WTC11 (cell line): ENCODE data around the gene AJAP1. TPM values are rescaled to one million over a fixed set of nuclear protein-coding genes. Genes with fewer than 3 reads are reported as not detected.

ENCODE experiments used
- ATAC-seq: fragments of 200-7000 bp; cut with Tn5 transposase; 2 replicates; pipeline ENCODE4 v1.10.0; 2021; ENCODE audit warnings: mild to moderate bottlenecking, moderate library complexity
- CTCF ChIA-PET: fragments of 300-600 bp; sonication (Branson Sonifier 250); formaldehyde crosslinking; loops from one replicate; lab custom pipeline; 2021; ENCODE audit warnings: antibody characterized with exemption; lab: Charles Lee
- POLR2A ChIA-PET: fragments of 350-600 bp; sonication (Branson Sonifier 250); formaldehyde crosslinking; loops from one replicate; lab custom pipeline; 2021; ENCODE audit warnings: antibody characterized with exemption; lab: Charles Lee
- DNase-seq: peaks from one replicate; pipeline ENCODE4 v3.0.0; 2021; ENCODE audit warnings: low spot score
- H3K27ac Mint-ChIP-seq: 2 replicates; pipeline ENCODE4 v1.8.0; 2021; ENCODE audit warnings: mixed read lengths
- H3K27me3 Mint-ChIP-seq: 2 replicates; pipeline ENCODE4 v1.8.0; 2021; ENCODE audit warnings: low read depth, mild to moderate bottlenecking, moderate library complexity, mixed read lengths
- H3K36me3 Mint-ChIP-seq: 2 replicates; pipeline ENCODE4 v1.8.0; 2021; ENCODE audit warnings: mixed read lengths
- H3K4me1 Mint-ChIP-seq: 2 replicates; pipeline ENCODE4 v1.8.0; 2022; ENCODE audit warnings: mixed read lengths
- H3K4me3 Mint-ChIP-seq: 2 replicates; pipeline ENCODE4 v1.8.0; 2021; ENCODE audit warnings: mild to moderate bottlenecking, moderate library complexity, mixed read lengths
- H3K9me3 Mint-ChIP-seq: 2 replicates; pipeline ENCODE4 v1.8.0; 2021; ENCODE audit warnings: mixed read lengths
- ATF3 ChIP-seq: sonication (generic); formaldehyde crosslinking; conservative IDR thresholded peaks from 2 replicates; pipeline ENCODE4 v1.8.1; 2022; ENCODE audit warnings: mild to moderate bottlenecking, missing genetic modification reagents
- ATF6 ChIP-seq: sonication (generic); formaldehyde crosslinking; IDR thresholded peaks from 2 replicates; pipeline ENCODE4 v1.8.1; 2023; ENCODE audit warnings: mild to moderate bottlenecking, missing genetic modification reagents
- CREM ChIP-seq: sonication (generic); formaldehyde crosslinking; IDR thresholded peaks from 2 replicates; pipeline ENCODE4 v1.8.1; 2022; ENCODE audit warnings: mild to moderate bottlenecking, missing genetic modification reagents, moderate library complexity
- E2F1 ChIP-seq: sonication (generic); formaldehyde crosslinking; IDR thresholded peaks from 2 replicates; pipeline ENCODE4 v1.8.0; 2022; ENCODE audit warnings: mild to moderate bottlenecking, missing genetic modification reagents
- IRF2 ChIP-seq: sonication (generic); formaldehyde crosslinking; IDR thresholded peaks from 2 replicates; pipeline ENCODE4 v1.8.0; 2022; ENCODE audit warnings: low read depth, missing genetic modification reagents, borderline replicate concordance
- MXD4 ChIP-seq: fragments of 250-450 bp; sonication (Bioruptor Pico); IDR thresholded peaks from 2 replicates; pipeline ENCODE4 v1.8.0; 2021; ENCODE audit warnings: mild to moderate bottlenecking, moderate library complexity, borderline replicate concordance
- NFATC4 ChIP-seq: fragments of 250-450 bp; sonication (Bioruptor Pico); IDR thresholded peaks from 2 replicates; pipeline ENCODE4 v1.9.0; 2021; ENCODE audit warnings: mild to moderate bottlenecking
- NFYB ChIP-seq: sonication (generic); formaldehyde crosslinking; conservative IDR thresholded peaks from 2 replicates; pipeline ENCODE4 v1.8.0; 2022; ENCODE audit warnings: low read depth, missing genetic modification reagents
- NR3C1 ChIP-seq: sonication (generic); formaldehyde crosslinking; conservative IDR thresholded peaks from 2 replicates; pipeline ENCODE4 v1.8.1; 2023; ENCODE audit warnings: low read depth, mild to moderate bottlenecking, missing genetic modification reagents
- OVOL2 ChIP-seq: fragments of 250-450 bp; sonication (Bioruptor Pico); IDR thresholded peaks from 2 replicates; pipeline ENCODE4 v1.9.0; 2021; ENCODE audit warnings: mild to moderate bottlenecking, borderline replicate concordance
- RELA ChIP-seq: sonication (generic); formaldehyde crosslinking; IDR thresholded peaks from 2 replicates; pipeline ENCODE4 v1.8.1; 2022; ENCODE audit warnings: missing genetic modification reagents, mild to moderate bottlenecking, borderline replicate concordance
- SMAD4 ChIP-seq: sonication (generic); formaldehyde crosslinking; IDR thresholded peaks from 2 replicates; pipeline ENCODE4 v1.8.0; 2022; ENCODE audit warnings: mild to moderate bottlenecking, missing genetic modification reagents
- ZMAT4 ChIP-seq: fragments of 250-450 bp; sonication (Bioruptor Pico); IDR thresholded peaks from 2 replicates; pipeline ENCODE4 v1.9.0; 2021; ENCODE audit warnings: mild to moderate bottlenecking
- ZNF263 ChIP-seq: sonication (generic); formaldehyde crosslinking; IDR thresholded peaks from 2 replicates; pipeline ENCODE4 v1.8.1; 2022; ENCODE audit warnings: low read depth, mild to moderate bottlenecking, moderate library complexity, missing genetic modification reagents
- ZNF317 ChIP-seq: sonication (generic); formaldehyde crosslinking; IDR thresholded peaks from 2 replicates; pipeline ENCODE4 v1.8.1; 2023; ENCODE audit warnings: low read depth, mild to moderate bottlenecking, moderate library complexity, missing genetic modification reagents, borderline replicate concordance
- ZNF423 ChIP-seq: fragments of 250-450 bp; sonication (Bioruptor Pico); IDR thresholded peaks from 2 replicates; pipeline ENCODE4 v2.1.2; 2022; ENCODE audit warnings: mild to moderate bottlenecking, moderate library complexity
- total RNA-seq: library from RNA; stranded (reverse); gene quantifications from 3 replicates; pipeline ENCODE4 v1.2.3, GENCODE V29; 2021
- TF ChIP-seq, protein P1 (sequence below): fragments of 250-450 bp; sonication (Bioruptor Pico); IDR thresholded peaks from 2 replicates; pipeline ENCODE4 v1.9.0; 2021; ENCODE audit warnings: mild to moderate bottlenecking, borderline replicate concordance
- TF ChIP-seq, protein P2 (sequence below): sonication (generic); formaldehyde crosslinking; IDR thresholded peaks from 2 replicates; pipeline ENCODE4 v1.8.1; 2023; ENCODE audit warnings: mild to moderate bottlenecking, missing genetic modification reagents, moderate library complexity
- TF ChIP-seq, protein P3 (sequence below): sonication (generic); formaldehyde crosslinking; IDR thresholded peaks from 2 replicates; pipeline ENCODE4 v1.8.1; 2022; ENCODE audit warnings: mild to moderate bottlenecking, missing genetic modification reagents, moderate library complexity, borderline replicate concordance

The AJAP1 gene
- total RNA-seq, 1 experiment from 2014 or later, result 2.1 TPM

DNA sequence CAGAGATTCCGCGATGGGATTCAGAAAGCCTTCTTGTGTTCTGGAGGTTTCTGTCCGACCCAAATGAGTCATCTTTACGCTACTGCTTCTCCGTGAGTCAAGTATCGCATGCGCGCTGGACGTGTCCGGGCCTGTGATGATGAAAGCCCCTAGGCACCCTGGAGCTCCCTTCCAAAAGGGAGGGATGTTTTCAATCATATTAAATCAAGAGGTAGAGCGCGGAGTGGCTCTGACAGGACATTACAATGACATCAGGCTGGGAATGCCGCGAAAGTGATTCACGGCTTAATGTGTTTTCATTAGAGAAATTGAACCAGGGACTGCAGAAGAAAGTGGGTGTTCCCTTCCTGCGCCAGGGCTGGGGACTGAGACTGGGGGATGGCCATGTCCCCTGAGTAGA is 48.5 kb downstream of the AJAP1 start:
- CTCF ChIA-PET, result no interaction called here
- TF ChIP-seq, protein P1, sequence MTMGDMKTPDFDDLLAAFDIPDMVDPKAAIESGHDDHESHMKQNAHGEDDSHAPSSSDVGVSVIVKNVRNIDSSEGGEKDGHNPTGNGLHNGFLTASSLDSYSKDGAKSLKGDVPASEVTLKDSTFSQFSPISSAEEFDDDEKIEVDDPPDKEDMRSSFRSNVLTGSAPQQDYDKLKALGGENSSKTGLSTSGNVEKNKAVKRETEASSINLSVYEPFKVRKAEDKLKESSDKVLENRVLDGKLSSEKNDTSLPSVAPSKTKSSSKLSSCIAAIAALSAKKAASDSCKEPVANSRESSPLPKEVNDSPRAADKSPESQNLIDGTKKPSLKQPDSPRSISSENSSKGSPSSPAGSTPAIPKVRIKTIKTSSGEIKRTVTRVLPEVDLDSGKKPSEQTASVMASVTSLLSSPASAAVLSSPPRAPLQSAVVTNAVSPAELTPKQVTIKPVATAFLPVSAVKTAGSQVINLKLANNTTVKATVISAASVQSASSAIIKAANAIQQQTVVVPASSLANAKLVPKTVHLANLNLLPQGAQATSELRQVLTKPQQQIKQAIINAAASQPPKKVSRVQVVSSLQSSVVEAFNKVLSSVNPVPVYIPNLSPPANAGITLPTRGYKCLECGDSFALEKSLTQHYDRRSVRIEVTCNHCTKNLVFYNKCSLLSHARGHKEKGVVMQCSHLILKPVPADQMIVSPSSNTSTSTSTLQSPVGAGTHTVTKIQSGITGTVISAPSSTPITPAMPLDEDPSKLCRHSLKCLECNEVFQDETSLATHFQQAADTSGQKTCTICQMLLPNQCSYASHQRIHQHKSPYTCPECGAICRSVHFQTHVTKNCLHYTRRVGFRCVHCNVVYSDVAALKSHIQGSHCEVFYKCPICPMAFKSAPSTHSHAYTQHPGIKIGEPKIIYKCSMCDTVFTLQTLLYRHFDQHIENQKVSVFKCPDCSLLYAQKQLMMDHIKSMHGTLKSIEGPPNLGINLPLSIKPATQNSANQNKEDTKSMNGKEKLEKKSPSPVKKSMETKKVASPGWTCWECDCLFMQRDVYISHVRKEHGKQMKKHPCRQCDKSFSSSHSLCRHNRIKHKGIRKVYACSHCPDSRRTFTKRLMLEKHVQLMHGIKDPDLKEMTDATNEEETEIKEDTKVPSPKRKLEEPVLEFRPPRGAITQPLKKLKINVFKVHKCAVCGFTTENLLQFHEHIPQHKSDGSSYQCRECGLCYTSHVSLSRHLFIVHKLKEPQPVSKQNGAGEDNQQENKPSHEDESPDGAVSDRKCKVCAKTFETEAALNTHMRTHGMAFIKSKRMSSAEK (CRISPR knock-in tag), result no peak
- TF ChIP-seq E2F1 (CRISPR knock-in tag), result no peak
- no peak for TF ChIP-seq MXD4 (CRISPR knock-in tag)
- no peak for TF ChIP-seq IRF2 (CRISPR knock-in tag)
- no peak for TF ChIP-seq NR3C1 (CRISPR knock-in tag)
- TF ChIP-seq OVOL2 (CRISPR knock-in tag), result no peak
- TF ChIP-seq RELA (CRISPR knock-in tag), result no peak
- POLR2A ChIA-PET, result no interaction called here
- Mint-ChIP-seq H3K9me3 (peaks cover 70% of the 10 kb centered on the region), H3K4me1 (no peaks in the 10 kb centered on the region), H3K27ac (no peak overlapping the region), H3K36me3 (peaks cover 71% of the 10 kb centered on the region), H3K4me3 (no peak overlapping the region), H3K27me3 (peaks cover 6% of the 10 kb centered on the region; the same call in 1 of the 2 replicates)
- no peak for ATAC-seq
- no peak for DNase-seq

GRCh38 chr1:4703646-4704045 is 49.2 kb downstream of the AJAP1 start:
- POLR2A ChIA-PET, result no interaction called here
- Mint-ChIP-seq H3K36me3 (peaks cover 67% of the 10 kb centered on the region), H3K27ac (no peak overlapping the region)
- TF ChIP-seq, protein P2, sequence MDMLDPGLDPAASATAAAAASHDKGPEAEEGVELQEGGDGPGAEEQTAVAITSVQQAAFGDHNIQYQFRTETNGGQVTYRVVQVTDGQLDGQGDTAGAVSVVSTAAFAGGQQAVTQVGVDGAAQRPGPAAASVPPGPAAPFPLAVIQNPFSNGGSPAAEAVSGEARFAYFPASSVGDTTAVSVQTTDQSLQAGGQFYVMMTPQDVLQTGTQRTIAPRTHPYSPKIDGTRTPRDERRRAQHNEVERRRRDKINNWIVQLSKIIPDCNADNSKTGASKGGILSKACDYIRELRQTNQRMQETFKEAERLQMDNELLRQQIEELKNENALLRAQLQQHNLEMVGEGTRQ (CRISPR knock-in tag), result no peak
- TF ChIP-seq ZNF423 (CRISPR knock-in tag), result no peak
- TF ChIP-seq ZNF263 (CRISPR knock-in tag), result no peak
- TF ChIP-seq ZNF317, result no peak
- TF ChIP-seq, protein P1 (CRISPR knock-in tag), result no peak
- TF ChIP-seq ZMAT4, result no peak
- no peak for TF ChIP-seq NFYB (CRISPR knock-in tag)
- TF ChIP-seq, protein P3, sequence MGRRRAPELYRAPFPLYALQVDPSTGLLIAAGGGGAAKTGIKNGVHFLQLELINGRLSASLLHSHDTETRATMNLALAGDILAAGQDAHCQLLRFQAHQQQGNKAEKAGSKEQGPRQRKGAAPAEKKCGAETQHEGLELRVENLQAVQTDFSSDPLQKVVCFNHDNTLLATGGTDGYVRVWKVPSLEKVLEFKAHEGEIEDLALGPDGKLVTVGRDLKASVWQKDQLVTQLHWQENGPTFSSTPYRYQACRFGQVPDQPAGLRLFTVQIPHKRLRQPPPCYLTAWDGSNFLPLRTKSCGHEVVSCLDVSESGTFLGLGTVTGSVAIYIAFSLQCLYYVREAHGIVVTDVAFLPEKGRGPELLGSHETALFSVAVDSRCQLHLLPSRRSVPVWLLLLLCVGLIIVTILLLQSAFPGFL (CRISPR knock-in tag), result no peak
- TF ChIP-seq NFATC4 (CRISPR knock-in tag), result no peak
- no peak for TF ChIP-seq ATF6 (CRISPR knock-in tag)
- no peak for TF ChIP-seq CREM
- no peak for TF ChIP-seq ATF3 (CRISPR knock-in tag)
- no peak for TF ChIP-seq SMAD4

More at GRCh38 chr1:4703646-4704045, 49.2 kb downstream of the AJAP1 start:
- no peak for ATAC-seq
- H3K4me1 Mint-ChIP-seq, result no peaks in the 10 kb centered on the region
- H3K27me3 Mint-ChIP-seq, result peaks cover 3% of the 10 kb centered on the region; the same call in 1 of the 2 replicates
- no peak for DNase-seq
- H3K9me3 Mint-ChIP-seq, result peaks cover 64% of the 10 kb centered on the region
- H3K4me3 Mint-ChIP-seq, result no peak overlapping the region
- CTCF ChIA-PET, result no interaction called here
